Inferior parietal cortex (tissue), 1 donor: ENCODE results near the gene TRPC1.
"Not testable (repeated sequence)": the region's sequence is repeated elsewhere in the genome, so short reads cannot be mapped to it uniquely, and the experiment has no call there.

ENCODE experiments used
- DNase-seq: peaks from one replicate; pipeline ENCODE4 v3.0.0-alpha.2; 2016; ENCODE audit errors: extremely low spot score

TRPC1 gene

GRCh38 chr3:142752605-142753004, 28.8 kb downstream of the TRPC1 start:
- DNase-seq: not testable (repeated sequence)

- no peak for DNase-seq
Measured at GRCh38 chr3:142754494-142754893, 30.7 kb downstream of the TRPC1 start.

GRCh38 chr3:142768338-142768737, 44.5 kb downstream of the TRPC1 start:
- no peak for DNase-seq

- no peak for DNase-seq
Measured at GRCh38 chr3:142777927-142778326, 54.1 kb downstream of the TRPC1 start.

DNA sequence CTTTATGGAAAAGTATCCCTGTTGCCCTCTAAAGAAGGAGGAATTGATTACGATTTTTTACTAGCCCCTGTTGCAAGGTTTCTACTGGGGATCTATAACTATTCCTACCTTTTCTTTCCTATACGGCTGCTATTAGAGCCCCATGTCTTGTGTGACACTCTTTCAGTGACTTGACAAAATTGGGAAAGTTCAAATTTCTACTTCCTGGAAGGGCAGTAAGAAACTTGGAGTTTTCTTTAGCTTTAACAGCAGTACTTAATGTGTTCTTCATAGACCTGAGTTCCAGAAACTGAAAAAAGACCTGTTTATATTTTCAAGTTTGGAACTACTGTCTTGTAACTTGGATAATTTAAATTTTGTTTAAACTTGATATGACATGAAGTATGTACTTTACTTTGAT, 54.7 kb downstream of the TRPC1 start:
- DNase-seq: no peak

DNA sequence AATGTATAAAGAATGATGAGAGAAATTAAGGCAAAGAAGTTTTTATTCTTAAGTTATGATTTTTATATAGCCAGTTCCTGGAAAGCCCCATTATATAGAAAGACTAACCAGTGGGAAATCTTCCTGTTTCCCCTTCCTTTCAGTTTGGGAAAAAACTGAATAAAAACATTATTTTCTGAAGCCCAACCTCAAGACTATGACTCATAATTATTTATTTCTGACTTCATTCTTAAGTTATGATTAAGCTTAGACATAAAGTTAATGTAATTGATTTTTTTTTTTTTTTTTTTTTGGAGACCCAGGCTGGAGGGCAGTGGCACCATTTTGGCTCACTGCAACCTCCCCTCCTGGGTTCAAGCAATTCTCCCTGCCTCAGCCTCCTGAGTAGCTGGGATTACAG, 55.8 kb downstream of the TRPC1 start:
- DNase-seq: no peak

- no peak for DNase-seq
Measured at GRCh38 chr3:142782616-142783015, 58.8 kb downstream of the TRPC1 start.

- no peak for DNase-seq
Measured at GRCh38 chr3:142784228-142784627, 60.4 kb downstream of the TRPC1 start.

GRCh38 chr3:142785996-142786395, 62.2 kb downstream of the TRPC1 start:
- DNase-seq: no peak

DNA sequence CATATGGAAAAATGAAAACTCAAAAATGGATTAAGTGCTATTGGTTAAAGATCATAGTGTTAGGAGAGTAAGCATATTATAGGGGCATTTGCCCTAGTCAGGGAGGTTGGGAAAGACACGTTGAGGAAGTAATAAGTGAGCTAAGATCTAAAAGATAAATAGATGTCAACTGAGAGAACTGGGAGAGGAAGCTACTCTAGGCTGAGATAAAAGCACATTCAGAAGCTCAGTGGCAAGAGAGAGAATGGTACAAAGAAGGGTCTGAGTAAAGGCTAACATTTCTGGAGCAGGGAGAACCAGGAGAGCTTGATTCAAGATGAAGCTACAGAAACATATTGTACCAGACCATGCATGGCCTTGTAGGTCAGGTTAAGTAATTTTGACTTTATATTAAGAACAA, 63.9 kb downstream of the TRPC1 start:
- DNase-seq: no peak

- no peak for DNase-seq
Measured at GRCh38 chr3:142794508-142794907, 70.7 kb downstream of the TRPC1 start.

DNA sequence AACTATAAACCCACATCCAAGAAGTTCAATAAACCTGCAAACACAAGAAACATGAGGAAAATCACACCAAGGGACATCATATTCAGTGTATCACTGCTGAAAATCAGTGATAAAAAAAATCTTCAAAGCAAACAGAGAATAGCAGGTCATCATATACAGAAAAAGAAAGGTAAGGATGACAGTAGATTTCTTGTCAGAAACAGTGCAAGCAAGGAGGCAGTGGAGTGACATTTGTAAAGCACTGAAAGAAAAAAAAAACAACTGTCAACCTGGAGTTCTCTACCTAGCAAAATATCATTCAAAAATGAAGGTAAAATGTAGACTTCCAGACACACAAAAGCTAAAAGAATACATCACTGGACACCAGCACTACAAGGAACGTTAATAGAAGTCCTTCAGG, 71.5 kb downstream of the TRPC1 start:
- no peak for DNase-seq

GRCh38 chr3:142796823-142797222, 73.0 kb downstream of the TRPC1 start:
- no peak for DNase-seq

- no peak for DNase-seq
Measured at GRCh38 chr3:142801746-142802145, 77.9 kb downstream of the TRPC1 start.

DNA sequence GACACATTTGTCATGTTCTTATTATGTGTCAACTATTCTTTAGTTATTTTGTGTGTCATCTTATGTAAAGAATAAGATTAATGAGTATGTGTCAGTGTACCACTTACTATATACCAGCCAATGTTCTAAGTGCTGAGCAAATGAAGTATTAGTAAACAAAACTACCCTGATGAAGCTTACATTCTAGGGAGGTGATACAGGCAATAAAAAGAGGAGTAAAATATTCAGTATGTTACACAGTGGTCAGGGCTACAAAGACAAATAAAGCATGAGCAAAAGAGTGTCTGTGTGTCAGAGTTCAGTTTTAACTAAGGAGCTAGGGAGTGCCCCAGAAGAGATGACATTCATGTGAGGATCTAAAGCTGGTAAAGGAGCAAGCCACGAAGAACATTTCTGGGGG, 79.1 kb downstream of the TRPC1 start:
- no peak for DNase-seq

DNA sequence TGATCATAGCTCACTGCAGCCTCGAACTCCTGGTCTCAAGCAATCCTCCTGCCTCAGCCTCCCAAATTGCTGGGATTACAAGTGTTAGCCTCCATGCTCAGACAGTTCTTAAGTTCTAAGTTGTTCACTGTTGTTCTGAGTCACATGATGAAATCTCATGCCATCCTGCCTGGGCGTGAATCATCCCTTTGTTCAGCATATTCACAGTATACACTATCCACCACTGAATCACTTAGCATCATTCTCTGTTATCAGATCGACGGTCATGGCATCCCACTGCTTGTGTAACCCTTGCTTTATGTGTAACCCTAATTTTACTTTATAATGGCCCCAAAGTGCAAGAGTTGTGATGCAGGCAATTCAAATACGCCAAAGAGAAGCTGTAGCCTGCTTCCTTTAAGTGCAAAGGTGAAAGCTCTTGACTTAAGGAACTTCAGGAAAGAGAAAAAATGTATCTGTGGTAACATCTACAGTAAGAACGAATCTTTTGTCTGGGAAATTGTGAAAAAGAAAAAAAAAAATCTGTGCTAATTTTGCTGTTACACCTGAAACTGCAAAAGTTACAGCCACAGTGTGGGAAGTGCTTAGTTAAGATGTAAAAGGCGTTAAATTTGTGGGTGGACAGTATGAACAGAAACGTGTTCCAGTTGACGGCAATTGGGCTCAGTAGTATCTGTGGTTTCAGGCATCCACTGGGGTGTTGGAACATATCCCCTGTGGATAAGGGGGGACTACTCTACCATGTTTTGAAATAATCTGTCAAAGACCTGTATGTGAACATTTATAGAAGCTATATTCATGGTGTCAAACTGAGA, 84.5 kb downstream of the TRPC1 start:
- no peak for DNase-seq

DNA sequence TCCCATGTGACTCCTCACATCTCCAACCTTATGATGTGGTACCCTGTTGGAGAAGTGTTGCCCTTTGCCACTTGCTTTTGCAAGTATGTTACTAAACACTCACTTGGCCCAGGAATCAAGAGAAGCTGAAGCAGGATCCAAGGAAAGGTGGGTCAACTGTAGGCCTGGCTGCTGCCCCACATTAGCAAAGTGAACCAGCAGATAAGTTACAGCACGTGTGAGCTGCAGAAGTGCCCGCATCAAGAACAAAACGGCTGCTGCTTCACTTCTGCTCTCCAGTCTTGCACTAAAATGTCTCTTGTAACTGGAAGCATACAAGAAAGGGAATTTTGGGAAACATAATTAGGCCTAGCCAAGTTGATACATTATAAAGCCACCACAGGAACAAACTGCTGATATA, 85.4 kb downstream of the TRPC1 start:
- no peak for DNase-seq

- DNase-seq: no peak
Measured at GRCh38 chr3:142815803-142816202, 92.0 kb downstream of the TRPC1 start.

GRCh38 chr3:142817356-142817755, 93.5 kb downstream of the TRPC1 start:
- no peak for DNase-seq

- DNase-seq: no peak
Measured at GRCh38 chr3:142817897-142818296, 94.1 kb downstream of the TRPC1 start.

DNA sequence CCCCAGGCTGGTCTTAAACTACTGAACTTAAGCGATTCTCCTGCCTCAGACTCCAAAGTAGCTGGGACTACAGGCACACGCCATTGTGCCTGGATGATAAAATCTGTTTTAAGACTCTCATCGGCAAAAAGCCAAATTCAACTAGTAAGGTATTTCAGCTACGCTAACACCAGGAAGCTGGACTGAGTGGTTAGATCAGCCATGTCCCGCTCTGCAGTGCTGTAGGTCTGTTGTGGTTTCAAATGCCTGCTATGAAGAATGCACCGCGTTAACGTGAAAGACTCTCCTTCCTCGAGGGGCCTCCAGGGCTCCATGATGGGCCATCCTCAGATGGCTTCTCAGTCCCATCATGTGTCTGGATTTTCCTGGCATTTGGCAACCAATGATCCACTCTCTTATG, 94.8 kb downstream of the TRPC1 start:
- DNase-seq: no peak

DNA sequence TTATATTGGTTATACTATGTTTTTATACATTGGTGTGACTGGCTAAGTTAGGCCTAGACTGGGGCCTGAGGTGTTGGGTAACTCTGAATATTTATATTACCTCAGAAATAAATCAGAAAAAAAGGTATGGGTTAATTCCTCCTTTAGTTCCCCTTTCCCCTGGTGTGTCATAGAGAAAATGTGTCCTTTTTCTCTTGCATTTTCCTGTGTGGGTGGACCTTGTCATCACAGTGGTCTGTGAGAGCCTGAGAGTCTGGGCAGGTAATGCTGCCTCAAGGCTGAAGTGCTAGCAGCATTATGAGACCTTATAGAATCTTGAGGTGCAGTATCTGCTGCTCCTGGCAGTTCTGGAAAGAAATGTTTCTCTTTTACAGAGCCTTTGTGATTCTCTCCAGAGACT, 95.3 kb downstream of the TRPC1 start:
- no peak for DNase-seq

DNA sequence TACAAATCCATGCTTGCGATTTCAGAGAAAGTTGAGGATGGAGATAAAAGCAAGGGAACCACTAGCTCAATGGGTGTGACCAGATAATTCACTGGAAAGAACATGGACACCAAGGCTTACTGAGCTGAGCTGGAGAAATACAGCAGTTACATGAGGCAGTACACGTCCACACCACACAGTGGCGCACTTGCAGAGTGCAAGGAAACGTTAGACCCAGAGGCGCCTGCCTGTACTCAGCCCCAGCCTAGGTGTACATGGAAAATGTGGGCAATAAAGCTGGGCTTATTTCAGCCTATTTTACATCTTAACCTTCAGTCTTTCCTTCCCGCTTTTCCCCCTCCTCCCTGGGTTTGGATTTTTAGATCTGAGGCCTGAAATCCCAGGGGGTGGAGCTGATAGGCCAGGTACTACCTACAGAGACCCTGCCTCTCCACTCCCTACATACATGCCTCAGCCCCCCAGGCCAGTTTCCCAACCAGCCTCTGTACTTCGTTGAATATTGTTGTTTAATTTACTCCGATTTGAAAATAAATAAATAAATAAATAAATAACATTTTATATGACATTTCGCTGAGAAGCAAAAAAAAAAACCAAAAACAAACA, 105.0 kb downstream of the TRPC1 start:
- peak; percentile 85 for DNase-seq

- no peak for DNase-seq
Measured at GRCh38 chr3:142837526-142837925, 113.7 kb downstream of the TRPC1 start.
